Vagina (tissue), 2 donors: ENCODE data around the gene TSTD1. TPM values are rescaled to one million over a fixed set of nuclear protein-coding genes. Genes with fewer than 3 reads are reported as not detected.

Experiments
- DNase-seq, 2 donors: peaks; one replicate each; pipeline ENCODE4 v3.0.0-alpha.2; 2017; ENCODE audit errors: extremely low spot score in 2 of 2
- H3K27ac ChIP-seq: fragments of 200-600 bp; sonication (generic); one replicate; pipeline ENCODE4 v1.5.1; 2019
- H3K27me3 ChIP-seq: fragments of 200-600 bp; sonication (generic); one replicate; pipeline ENCODE4 v1.5.1; 2019
- H3K36me3 ChIP-seq, 2 donors: fragments of 200-600 bp; sonication (generic); one replicate each; pipeline ENCODE4 v1.5.1; 2017 to 2019
- H3K4me1 ChIP-seq: fragments of 200-600 bp; sonication (generic); one replicate; pipeline ENCODE4 v1.5.1; 2019
- H3K4me3 ChIP-seq, 2 donors: fragments of 200-600 bp; sonication (generic); 1 replicate in 1 of 2; 2 replicates in 1 of 2; pipeline ENCODE4 v1.5.1; 2016 to 2019
- H3K9me3 ChIP-seq: fragments of 200-600 bp; sonication (generic); one replicate; pipeline ENCODE4 v1.5.1; 2019
- CTCF ChIP-seq, 3 experiments: fragments of 450-650 bp in 2 of 3; fragments of 200-600 bp in 1 of 3; sonication (generic) in 1 of 3; IDR thresholded peaks; one replicate each; pipeline ENCODE4 v1.5.1; 2017 to 2019; ENCODE audit warnings: antibody characterized with exemption in 3 of 3, mild to moderate bottlenecking in 2 of 3, moderate library complexity in 2 of 3
- POLR2A ChIP-seq, 2 donors: fragments of 450-650 bp; IDR thresholded peaks; one replicate each; pipeline ENCODE4 v1.6.1; 2017; ENCODE audit warnings: antibody characterized with exemption in 2 of 2, mild to moderate bottlenecking in 2 of 2, moderate library complexity in 2 of 2
- POLR2AphosphoS5 ChIP-seq, 2 donors: sonication (generic); formaldehyde crosslinking; IDR thresholded peaks; one replicate each; pipeline ENCODE4 v1.9.0; 2017; ENCODE audit warnings: antibody characterized with exemption in 2 of 2, mild to moderate bottlenecking in 2 of 2, low read depth in 1 of 2; ENCODE audit not compliant: insufficient read depth in 1 of 2
- intact Hi-C: fragments of 100-400 bp; cut with DNase I; formaldehyde crosslinking; loops from one replicate; pipeline ENCODE4 v1.15.1; 2023
- total RNA-seq: library from RNA; depleted of rRNA; stranded (reverse); fragments of >200 nt; gene quantifications from one replicate; pipeline ENCODE4 v1.2.3, GENCODE V29; 2016

TSTD1 gene
- total RNA-seq, 1 donor from 2014 or later: 44.7 TPM

- no peaks in the 10 kb centered on the region for H3K27me3 ChIP-seq
- intact Hi-C loops: no loop called here
- DNase-seq: no peak
- H3K27ac ChIP-seq: peak overlapping the region; percentile 81
- no peak overlapping the region for H3K4me3 ChIP-seq
- no peaks in the 10 kb centered on the region for H3K9me3 ChIP-seq
- peaks cover 30% of the 10 kb centered on the region for H3K4me1 ChIP-seq
- no peaks in the 10 kb centered on the region for H3K36me3 ChIP-seq
- no peak for TF ChIP-seq POLR2A (IDR thresholded peaks at IDR 0.05)
- no peak for TF ChIP-seq POLR2AphosphoS5 (IDR thresholded peaks at IDR 0.05; ENCODE audit: insufficient read depth in 1 of 2, low read depth in 1 of 2)
- TF ChIP-seq CTCF (IDR thresholded peaks at IDR 0.05): no peak
Measured at GRCh38 chr1:161012420-161012819, 26.3 kb downstream of the TSTD1 start.

GRCh38 chr1:161009602-161010211 lies 29.1 kb downstream of the TSTD1 start:
- Histone ChIP-seq H3K36me3 (no peaks in the 10 kb centered on the region), H3K4me1 (peaks cover 20% of the 10 kb centered on the region)

GRCh38 chr1:161008869-161009510 lies 29.8 kb downstream of the TSTD1 start:
- no peaks in the 10 kb centered on the region for H3K9me3 ChIP-seq
- intact Hi-C loops: no loop called here
- TF ChIP-seq POLR2AphosphoS5 (IDR thresholded peaks at IDR 0.05; ENCODE audit: insufficient read depth in 1 of 2, low read depth in 1 of 2) (no peak), CTCF (IDR thresholded peaks at IDR 0.05) (no peak), POLR2A (IDR thresholded peaks at IDR 0.05) (no peak)

More at GRCh38 chr1:161009602-161010211, 29.1 kb downstream of the TSTD1 start:
- Histone ChIP-seq H3K9me3 (no peaks in the 10 kb centered on the region), H3K27ac (no peak overlapping the region), H3K4me3 (no peak overlapping the region), H3K27me3 (no peaks in the 10 kb centered on the region)
- DNase-seq: no peak
- no peak for TF ChIP-seq POLR2AphosphoS5 (IDR thresholded peaks at IDR 0.05; ENCODE audit: insufficient read depth in 1 of 2, low read depth in 1 of 2)
- intact Hi-C loops: no loop called here

GRCh38 chr1:161007369-161007768 lies 31.4 kb downstream of the TSTD1 start:
- H3K27me3 ChIP-seq: no peaks in the 10 kb centered on the region
- intact Hi-C loops: no loop called here
- DNase-seq: no peak
- H3K9me3 ChIP-seq: no peaks in the 10 kb centered on the region
- H3K27ac ChIP-seq: no peak overlapping the region
- TF ChIP-seq POLR2AphosphoS5 (IDR thresholded peaks at IDR 0.05; ENCODE audit: insufficient read depth in 1 of 2, low read depth in 1 of 2) (no peak), POLR2A (IDR thresholded peaks at IDR 0.05) (no peak), CTCF (IDR thresholded peaks at IDR 0.05) (no peak)
- no peak overlapping the region for H3K4me3 ChIP-seq
- H3K4me1 ChIP-seq: no peaks in the 10 kb centered on the region
- no peaks in the 10 kb centered on the region for H3K36me3 ChIP-seq

More at GRCh38 chr1:161008869-161009510, 29.8 kb downstream of the TSTD1 start:
- Histone ChIP-seq H3K36me3 (no peaks in the 10 kb centered on the region), H3K4me1 (peaks cover 13% of the 10 kb centered on the region), H3K27ac (no peak overlapping the region), H3K4me3 (no peak overlapping the region), H3K27me3 (no peaks in the 10 kb centered on the region)
- DNase-seq: no peak

- intact Hi-C loops: no loop called here
- no peak overlapping the region for H3K4me3 ChIP-seq
- no peak for DNase-seq
- no peaks in the 10 kb centered on the region for H3K4me1 ChIP-seq
- no peaks in the 10 kb centered on the region for H3K9me3 ChIP-seq
- H3K27ac ChIP-seq: no peak overlapping the region
- H3K36me3 ChIP-seq: no peaks in the 10 kb centered on the region
- H3K27me3 ChIP-seq: no peaks in the 10 kb centered on the region
- no peak for TF ChIP-seq POLR2AphosphoS5 (IDR thresholded peaks at IDR 0.05; ENCODE audit: insufficient read depth in 1 of 2, low read depth in 1 of 2)
- no peak for TF ChIP-seq POLR2A (IDR thresholded peaks at IDR 0.05)
- no peak for TF ChIP-seq CTCF (IDR thresholded peaks at IDR 0.05)
Measured at GRCh38 chr1:161006563-161006962, 32.2 kb downstream of the TSTD1 start.
